Stimulated activated CD8-positive, alpha-beta memory T cell treated with anti-CD3 and anti-CD28 coated beads, Interleukin-7, amount 100 ng/mL, for 4 hours (primary cell): ENCODE measurements around the gene KLC3.
A peak's percentile ranks its signal among the peaks of the same experiment; 100 is the strongest.

Experiments used
- DNase-seq, 2 donors: peaks; one replicate each; pipeline ENCODE4 v3.0.0-alpha.2; 2020; ENCODE audit warnings: low read depth in 2 of 2

KLC3 gene

GRCh38 chr19:45370410-45371204, 30.1 kb downstream of the KLC3 start, which contains the start of gene ERCC2:
Gene ERCC2, minus strand, starts transcription at chr19:45370573. Its CDS starts 33 bp downstream, at chr19:45370540.
- DNase-seq = peak; percentile 98 to 100

GRCh38 chr19:45376045-45376724, 35.6 kb downstream of the KLC3 start:
- no peak for DNase-seq

- DNase-seq = no peak
These were observed 39.6 kb downstream of the KLC3 start for GRCh38 chr19:45380107-45380506.

GRCh38 chr19:45382426-45382825, 41.9 kb downstream of the KLC3 start:
- DNase-seq = no peak

- DNase-seq = no peak
These were observed 45.1 kb downstream of the KLC3 start for GRCh38 chr19:45385392-45386221.

- DNase-seq = no peak
These were observed 50.8 kb downstream of the KLC3 start for GRCh38 chr19:45391346-45391745.

- DNase-seq = no peak
These were observed 51.5 kb downstream of the KLC3 start for GRCh38 chr19:45391871-45392665.

- DNase-seq = no peak
These were observed 55.5 kb downstream of the KLC3 start for GRCh38 chr19:45395821-45396617.

- DNase-seq = no peak
These were observed 59.6 kb downstream of the KLC3 start for GRCh38 chr19:45400192-45400591.
